Neuron (in vitro differentiated cells): ENCODE results near the gene GOLGA8Q.
"Not testable (repeated sequence)": the region's sequence is repeated elsewhere in the genome, so short reads cannot be mapped to it uniquely, and the experiment has no call there.

Experiments used
- H2AFZ ChIP-seq: one replicate; pipeline ENCODE4 v1.6.1; 2013; ENCODE audit warnings: low read depth, mild to moderate bottlenecking, inconsistent platforms, low read length, moderate library complexity
- H3K27me3 ChIP-seq: one replicate; pipeline ENCODE4 v1.6.1; 2013; ENCODE audit warnings: low read length; ENCODE audit not compliant: insufficient read depth
- H3K36me3 ChIP-seq: one replicate; pipeline ENCODE4 v1.6.1; 2013; ENCODE audit warnings: low read length; ENCODE audit not compliant: insufficient read depth
- H3K4me1 ChIP-seq: one replicate; pipeline ENCODE4 v1.6.1; 2013; ENCODE audit warnings: low read length; ENCODE audit not compliant: insufficient read depth
- H3K4me3 ChIP-seq: 2 replicates; pipeline ENCODE4 v1.5.1; 2013; ENCODE audit warnings: mild to moderate bottlenecking, low read length, moderate library complexity
- H3K9me3 ChIP-seq: one replicate; pipeline ENCODE4 v1.6.1; 2013; ENCODE audit warnings: low read length

Gene GOLGA8Q

GRCh38 chr15:30551750-30552149 is at the start of gene GOLGA8Q:
GOLGA8Q (plus strand) TSS chr15:30552050; CDS start chr15:30552078, 28 bp downstream.
- not testable (repeated sequence) for H3K4me1 ChIP-seq, H3K4me3 ChIP-seq, H2AFZ ChIP-seq

GRCh38 chr15:30502904-30503781 is 48.7 kb upstream of the GOLGA8Q start:
- not testable (repeated sequence) for H3K9me3 ChIP-seq, H2AFZ ChIP-seq, H3K36me3 ChIP-seq, H3K27me3 ChIP-seq, H3K4me1 ChIP-seq, H3K4me3 ChIP-seq

More at GRCh38 chr15:30551750-30552149, at the start of gene GOLGA8Q:
- H3K36me3 ChIP-seq, H3K9me3 ChIP-seq, H3K27me3 ChIP-seq: not testable (repeated sequence)

- H3K4me1 ChIP-seq, H3K36me3 ChIP-seq, H3K27me3 ChIP-seq, H3K4me3 ChIP-seq, H3K9me3 ChIP-seq, H2AFZ ChIP-seq: not testable (repeated sequence)
Measured at GRCh38 chr15:30504162-30504843, 47.5 kb upstream of the GOLGA8Q start.

GRCh38 chr15:30514545-30514944 is 37.3 kb upstream of the GOLGA8Q start:
- not testable (repeated sequence) for H2AFZ ChIP-seq, H3K4me3 ChIP-seq, H3K4me1 ChIP-seq, H3K27me3 ChIP-seq, H3K36me3 ChIP-seq, H3K9me3 ChIP-seq

- H3K27me3 ChIP-seq, H3K4me3 ChIP-seq, H3K36me3 ChIP-seq, H3K9me3 ChIP-seq, H3K4me1 ChIP-seq, H2AFZ ChIP-seq: not testable (repeated sequence)
Measured at GRCh38 chr15:30523453-30524243, 28.2 kb upstream of the GOLGA8Q start.

- H3K4me1 ChIP-seq, H3K4me3 ChIP-seq, H2AFZ ChIP-seq, H3K27me3 ChIP-seq, H3K9me3 ChIP-seq, H3K36me3 ChIP-seq: not testable (repeated sequence)
Measured at GRCh38 chr15:30525912-30526311, 25.9 kb upstream of the GOLGA8Q start.

- H2AFZ ChIP-seq, H3K36me3 ChIP-seq, H3K27me3 ChIP-seq, H3K9me3 ChIP-seq, H3K4me3 ChIP-seq, H3K4me1 ChIP-seq: not testable (repeated sequence)
Measured at GRCh38 chr15:30529049-30529448, 22.8 kb upstream of the GOLGA8Q start.

GRCh38 chr15:30566949-30567348 is 15.1 kb downstream of the GOLGA8Q start:
- not testable (repeated sequence) for H3K9me3 ChIP-seq, H3K4me1 ChIP-seq, H3K27me3 ChIP-seq, H3K36me3 ChIP-seq, H2AFZ ChIP-seq, H3K4me3 ChIP-seq

- H3K36me3 ChIP-seq, H3K9me3 ChIP-seq, H3K4me1 ChIP-seq, H2AFZ ChIP-seq, H3K27me3 ChIP-seq: not testable (repeated sequence)
- peak overlapping the region; percentile 34 for H3K4me3 ChIP-seq
Measured at GRCh38 chr15:30573012-30573491, 21.2 kb downstream of the GOLGA8Q start.

GRCh38 chr15:30579394-30579970 is 27.6 kb downstream of the GOLGA8Q start:
- H3K9me3 ChIP-seq, H3K36me3 ChIP-seq, H2AFZ ChIP-seq, H3K27me3 ChIP-seq, H3K4me1 ChIP-seq, H3K4me3 ChIP-seq: not testable (repeated sequence)

GRCh38 chr15:30580716-30581115 is 28.9 kb downstream of the GOLGA8Q start:
- H2AFZ ChIP-seq, H3K36me3 ChIP-seq, H3K27me3 ChIP-seq, H3K9me3 ChIP-seq, H3K4me1 ChIP-seq, H3K4me3 ChIP-seq: not testable (repeated sequence)

GRCh38 chr15:30598953-30599352 is 47.1 kb downstream of the GOLGA8Q start:
- H3K4me1 ChIP-seq, H3K36me3 ChIP-seq, H3K9me3 ChIP-seq, H3K27me3 ChIP-seq, H2AFZ ChIP-seq, H3K4me3 ChIP-seq: not testable (repeated sequence)

- not testable (repeated sequence) for H3K4me3 ChIP-seq, H3K4me1 ChIP-seq, H3K27me3 ChIP-seq, H2AFZ ChIP-seq, H3K36me3 ChIP-seq, H3K9me3 ChIP-seq
Measured at GRCh38 chr15:30603796-30604195, 51.9 kb downstream of the GOLGA8Q start, which contains the start of gene GOLGA8H. GOLGA8H (plus strand) TSS chr15:30604028; CDS start chr15:30604126, 98 bp downstream.
